HEK293T (cell line): ENCODE measurements around the gene ROR1.

Experiments
- ARNT ChIP-seq: fragments of 450-650 bp; IDR thresholded peaks from 2 replicates; pipeline ENCODE4 v1.6.1; 2017; ENCODE audit warnings: mild to moderate bottlenecking
- BHLHE40 ChIP-seq: fragments of 450-650 bp; IDR thresholded peaks from 2 replicates; pipeline ENCODE4 v1.6.1; 2016; ENCODE audit warnings: mild to moderate bottlenecking, moderate library complexity, borderline replicate concordance
- CTBP1 ChIP-seq: fragments of 450-650 bp; IDR thresholded peaks from 2 replicates; pipeline ENCODE4 v1.6.1; 2016; ENCODE audit warnings: borderline replicate concordance
- FOXA1 ChIP-seq: fragments of 450-650 bp; IDR thresholded peaks from 2 replicates; pipeline ENCODE4 v1.6.1; 2016; ENCODE audit warnings: mild to moderate bottlenecking
- LEF1 ChIP-seq: fragments of 450-650 bp; IDR thresholded peaks from 2 replicates; pipeline ENCODE4 v1.6.1; 2017; ENCODE audit warnings: mild to moderate bottlenecking, borderline replicate concordance
- NFRKB ChIP-seq: fragments of 450-650 bp; IDR thresholded peaks from 2 replicates; pipeline ENCODE4 v1.6.1; 2016; ENCODE audit warnings: mild to moderate bottlenecking, moderate library complexity
- TARDBP ChIP-seq: fragments of 450-650 bp; IDR thresholded peaks from 2 replicates; pipeline ENCODE4 v1.6.1; 2016

DNA sequence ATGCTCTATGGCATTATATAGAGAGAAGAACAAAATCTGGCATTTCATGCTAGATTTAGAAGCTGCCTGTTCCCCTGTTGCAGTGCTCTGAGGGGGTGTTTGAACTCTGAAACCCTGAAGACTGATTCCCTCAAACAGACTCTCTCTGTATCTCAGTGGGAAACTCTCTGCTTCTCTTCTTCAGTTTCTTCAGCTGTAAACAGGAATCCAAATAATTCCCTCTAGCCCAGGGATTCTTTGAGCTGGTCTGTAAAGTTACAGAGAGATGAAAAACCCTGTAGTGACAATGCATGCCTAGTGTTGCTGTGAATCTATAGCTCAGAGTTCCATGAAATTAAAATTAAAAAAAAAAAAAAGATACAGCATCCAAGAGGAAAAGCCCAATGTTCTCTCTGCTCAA is 17.0 kb upstream of the ROR1 start:
- no peak for TF ChIP-seq TARDBP
- TF ChIP-seq BHLHE40, result no peak
- TF ChIP-seq CTBP1, result no peak
- TF ChIP-seq LEF1, result no peak
- TF ChIP-seq FOXA1, result no peak
- TF ChIP-seq ARNT, result no peak
- TF ChIP-seq NFRKB, result no peak
